ENCODE measurements around the gene VAMP5.
"Not testable (repeated sequence)": the region's sequence is repeated elsewhere in the genome, so short reads cannot be mapped to it uniquely, and the experiment has no call there.

The VAMP5 gene

GRCh38 chr2:85583667-85584353 is 421 bp upstream of the VAMP5 start:
- no peak for DNase-seq (ENCODE audit: low read depth in 4 of 4, low spot score in 1 of 4)

- no peak for DNase-seq (ENCODE audit: low read depth in 4 of 4, low spot score in 1 of 4)
Observed at GRCh38 chr2:85584857-85585780, 888 bp downstream of the VAMP5 start.

GRCh38 chr2:85585781-85586105 is 1.5 kb downstream of the VAMP5 start:
- DNase-seq (ENCODE audit: low read depth in 4 of 4, low spot score in 1 of 4), result no peak

GRCh38 chr2:85588236-85588635 is 4.0 kb downstream of the VAMP5 start:
- no peak for DNase-seq (ENCODE audit: low read depth in 4 of 4, low spot score in 1 of 4)

- DNase-seq (ENCODE audit: low read depth in 4 of 4, low spot score in 1 of 4), result no peak
Observed at GRCh38 chr2:85588645-85589044, 4.4 kb downstream of the VAMP5 start.

GRCh38 chr2:85589181-85589580 is 5.0 kb downstream of the VAMP5 start:
- DNase-seq (ENCODE audit: low read depth in 4 of 4, low spot score in 1 of 4), result no peak

GRCh38 chr2:85589982-85590791 is 6.0 kb downstream of the VAMP5 start:
- DNase-seq (ENCODE audit: low read depth in 4 of 4, low spot score in 1 of 4), result no peak

- DNase-seq (ENCODE audit: low read depth in 4 of 4, low spot score in 1 of 4), result no peak
Observed at GRCh38 chr2:85590950-85591349, 6.7 kb downstream of the VAMP5 start.

GRCh38 chr2:85591563-85591962 is 7.3 kb downstream of the VAMP5 start:
- DNase-seq (ENCODE audit: low read depth in 4 of 4, low spot score in 1 of 4), result no peak

GRCh38 chr2:85592299-85592698 is 8.1 kb downstream of the VAMP5 start:
- DNase-seq (ENCODE audit: low read depth in 4 of 4, low spot score in 1 of 4), result not testable (repeated sequence)

GRCh38 chr2:85593023-85593422 is 8.8 kb downstream of the VAMP5 start:
- no peak for DNase-seq (ENCODE audit: low read depth in 4 of 4, low spot score in 1 of 4)

GRCh38 chr2:85594715-85595300 is 10.6 kb downstream of the VAMP5 start:
- DNase-seq (ENCODE audit: low read depth in 4 of 4, low spot score in 1 of 4), result no peak

- DNase-seq (ENCODE audit: low read depth in 4 of 4, low spot score in 1 of 4), result peak; percentile 62 to 85 (median 72)
Observed at GRCh38 chr2:85595301-85596025, 11.2 kb downstream of the VAMP5 start, which contains the start of gene RNF181. Gene RNF181 (plus strand): TSS chr2:85595745. CDS start chr2:85595764, 19 bp downstream.

GRCh38 chr2:85596026-85596333 is 11.7 kb downstream of the VAMP5 start:
- no peak for DNase-seq (ENCODE audit: low read depth in 4 of 4, low spot score in 1 of 4)

GRCh38 chr2:85596486-85597143 is 12.4 kb downstream of the VAMP5 start:
- no peak for DNase-seq (ENCODE audit: low read depth in 4 of 4, low spot score in 1 of 4)

- DNase-seq (ENCODE audit: low read depth in 4 of 4, low spot score in 1 of 4), result no peak
Observed at GRCh38 chr2:85597241-85597640, 13.0 kb downstream of the VAMP5 start.

GRCh38 chr2:85598594-85599340 is 14.5 kb downstream of the VAMP5 start:
- DNase-seq (ENCODE audit: low read depth in 4 of 4, low spot score in 1 of 4), result no peak

- DNase-seq (ENCODE audit: low read depth in 4 of 4, low spot score in 1 of 4), result no peak
Observed at GRCh38 chr2:85599468-85600234, 15.4 kb downstream of the VAMP5 start.

GRCh38 chr2:85600235-85600575 is 16.0 kb downstream of the VAMP5 start:
- DNase-seq (ENCODE audit: low read depth in 4 of 4, low spot score in 1 of 4), result no peak
